WTC11 (cell line): ENCODE results near the gene TACR1. TPM values are rescaled to one million over a fixed set of nuclear protein-coding genes. Genes with fewer than 3 reads are reported as not detected.

Source experiments
- ATAC-seq: fragments of 200-7000 bp; cut with Tn5 transposase; 2 replicates; pipeline ENCODE4 v1.10.0; 2021; ENCODE audit warnings: mild to moderate bottlenecking, moderate library complexity
- CTCF ChIA-PET: fragments of 300-600 bp; sonication (Branson Sonifier 250); formaldehyde crosslinking; loops from one replicate; lab custom pipeline; 2021; ENCODE audit warnings: antibody characterized with exemption; lab: Charles Lee
- POLR2A ChIA-PET: fragments of 350-600 bp; sonication (Branson Sonifier 250); formaldehyde crosslinking; loops from one replicate; lab custom pipeline; 2021; ENCODE audit warnings: antibody characterized with exemption; lab: Charles Lee
- DNase-seq: peaks from one replicate; pipeline ENCODE4 v3.0.0; 2021; ENCODE audit warnings: low spot score
- H3K27ac Mint-ChIP-seq: 2 replicates; pipeline ENCODE4 v1.8.0; 2021; ENCODE audit warnings: mixed read lengths
- H3K27me3 Mint-ChIP-seq: 2 replicates; pipeline ENCODE4 v1.8.0; 2021; ENCODE audit warnings: low read depth, mild to moderate bottlenecking, moderate library complexity, mixed read lengths
- H3K36me3 Mint-ChIP-seq: 2 replicates; pipeline ENCODE4 v1.8.0; 2021; ENCODE audit warnings: mixed read lengths
- H3K4me1 Mint-ChIP-seq: 2 replicates; pipeline ENCODE4 v1.8.0; 2022; ENCODE audit warnings: mixed read lengths
- H3K4me3 Mint-ChIP-seq: 2 replicates; pipeline ENCODE4 v1.8.0; 2021; ENCODE audit warnings: mild to moderate bottlenecking, moderate library complexity, mixed read lengths
- H3K9me3 Mint-ChIP-seq: 2 replicates; pipeline ENCODE4 v1.8.0; 2021; ENCODE audit warnings: mixed read lengths
- AFF4 ChIP-seq: sonication (generic); formaldehyde crosslinking; IDR thresholded peaks from 2 replicates; pipeline ENCODE4 v1.8.1; 2023; ENCODE audit warnings: mild to moderate bottlenecking, missing genetic modification reagents, borderline replicate concordance
- ARID4B ChIP-seq: sonication (generic); formaldehyde crosslinking; IDR thresholded peaks from 2 replicates; pipeline ENCODE4 v1.8.0; 2023; ENCODE audit warnings: missing genetic modification reagents, mild to moderate bottlenecking, borderline replicate concordance
- ATF1 ChIP-seq: sonication (generic); formaldehyde crosslinking; IDR thresholded peaks from 2 replicates; pipeline ENCODE4 v1.8.1; 2023; ENCODE audit warnings: mild to moderate bottlenecking, moderate library complexity, missing genetic modification reagents
- CBFB ChIP-seq: sonication (generic); formaldehyde crosslinking; IDR thresholded peaks from 2 replicates; pipeline ENCODE4 v1.8.1; 2022; ENCODE audit warnings: mild to moderate bottlenecking, low read depth, missing genetic modification reagents
- CDX4 ChIP-seq: fragments of 250-450 bp; sonication (Bioruptor Pico); IDR thresholded peaks from 2 replicates; pipeline ENCODE4 v1.9.0; 2021; ENCODE audit warnings: moderate library complexity, mild to moderate bottlenecking, inconsistent platforms, borderline replicate concordance
- CREM ChIP-seq: sonication (generic); formaldehyde crosslinking; IDR thresholded peaks from 2 replicates; pipeline ENCODE4 v1.8.1; 2022; ENCODE audit warnings: mild to moderate bottlenecking, missing genetic modification reagents, moderate library complexity
- ESRRA ChIP-seq: sonication (generic); formaldehyde crosslinking; IDR thresholded peaks from 2 replicates; pipeline ENCODE4 v1.8.1; 2022; ENCODE audit warnings: mild to moderate bottlenecking, missing genetic modification reagents, borderline replicate concordance
- FOXJ3 ChIP-seq: sonication (generic); formaldehyde crosslinking; IDR thresholded peaks from 2 replicates; pipeline ENCODE4 v1.9.0; 2021; ENCODE audit warnings: missing genetic modification reagents, mild to moderate bottlenecking, borderline replicate concordance
- FOXK1 ChIP-seq: sonication (generic); formaldehyde crosslinking; IDR thresholded peaks from 2 replicates; pipeline ENCODE4 v1.8.0; 2022; ENCODE audit warnings: mild to moderate bottlenecking, moderate library complexity, missing genetic modification reagents
- FOXP4 ChIP-seq: sonication (generic); formaldehyde crosslinking; IDR thresholded peaks from 2 replicates; pipeline ENCODE4 v1.8.0; 2022; ENCODE audit warnings: mild to moderate bottlenecking, missing genetic modification reagents
- HMGA2 ChIP-seq: fragments of 250-450 bp; sonication (Bioruptor Pico); IDR thresholded peaks from 2 replicates; pipeline ENCODE4 v1.4.0; 2021; ENCODE audit warnings: mild to moderate bottlenecking, moderate library complexity
- JAZF1 ChIP-seq: fragments of 250-450 bp; sonication (Bioruptor Pico); IDR thresholded peaks from 2 replicates; pipeline ENCODE4 v1.9.0; 2021; ENCODE audit warnings: moderate library complexity, mild to moderate bottlenecking, inconsistent platforms
- KAT7 ChIP-seq: sonication (generic); formaldehyde crosslinking; IDR thresholded peaks from 2 replicates; pipeline ENCODE4 v1.8.1; 2023; ENCODE audit warnings: missing genetic modification reagents, mild to moderate bottlenecking, borderline replicate concordance
- NFE2L1 ChIP-seq: sonication (generic); formaldehyde crosslinking; IDR thresholded peaks from 2 replicates; pipeline ENCODE4 v1.8.1; 2023; ENCODE audit warnings: missing genetic modification reagents
- NR1H2 ChIP-seq: sonication (generic); formaldehyde crosslinking; IDR thresholded peaks from 2 replicates; pipeline ENCODE4 v1.9.0; 2021; ENCODE audit warnings: mild to moderate bottlenecking, moderate library complexity, missing genetic modification reagents
- NR2C2 ChIP-seq: sonication (generic); formaldehyde crosslinking; IDR thresholded peaks from 2 replicates; pipeline ENCODE4 v1.8.0; 2022; ENCODE audit warnings: mild to moderate bottlenecking, missing genetic modification reagents
- RELA ChIP-seq: sonication (generic); formaldehyde crosslinking; IDR thresholded peaks from 2 replicates; pipeline ENCODE4 v1.8.1; 2022; ENCODE audit warnings: missing genetic modification reagents, mild to moderate bottlenecking, borderline replicate concordance
- RORB ChIP-seq: fragments of 250-450 bp; sonication (Bioruptor Pico); IDR thresholded peaks from 2 replicates; pipeline ENCODE4 v1.9.0; 2021; ENCODE audit warnings: mild to moderate bottlenecking
- SMAD3 ChIP-seq: sonication (generic); formaldehyde crosslinking; IDR thresholded peaks from 2 replicates; pipeline ENCODE4 v1.8.0; 2022; ENCODE audit warnings: missing genetic modification reagents, mild to moderate bottlenecking, borderline replicate concordance
- TP53 ChIP-seq: sonication (generic); formaldehyde crosslinking; IDR thresholded peaks from 2 replicates; pipeline ENCODE4 v1.8.1; 2023; ENCODE audit warnings: mild to moderate bottlenecking, missing genetic modification reagents
- USF1 ChIP-seq: sonication (generic); formaldehyde crosslinking; IDR thresholded peaks from 2 replicates; pipeline ENCODE4 v1.8.0; 2022; ENCODE audit warnings: mild to moderate bottlenecking, missing genetic modification reagents
- USF2 ChIP-seq: sonication (generic); formaldehyde crosslinking; IDR thresholded peaks from 2 replicates; pipeline ENCODE4 v1.8.1; 2023; ENCODE audit warnings: mild to moderate bottlenecking, missing genetic modification reagents, moderate library complexity
- ZNF396 ChIP-seq: fragments of 250-450 bp; sonication (Bioruptor Pico); IDR thresholded peaks from 2 replicates; pipeline ENCODE4 v1.8.0; 2021; ENCODE audit warnings: mild to moderate bottlenecking, moderate library complexity, borderline replicate concordance
- total RNA-seq: library from RNA; stranded (reverse); gene quantifications from 3 replicates; pipeline ENCODE4 v1.2.3, GENCODE V29; 2021

TACR1 gene
- total RNA-seq, 1 experiment from 2014 or later, result 0.13 TPM

GRCh38 chr2:75135776-75136400 lies 63.4 kb downstream of the TACR1 start:
- no peak overlapping the region for H3K27ac Mint-ChIP-seq
- H3K27me3 Mint-ChIP-seq, result no peaks in the 10 kb centered on the region
- H3K9me3 Mint-ChIP-seq, result no peaks in the 10 kb centered on the region
- ATAC-seq (no peak), DNase-seq (no peak)
- CTCF ChIA-PET, result no interaction called here
- H3K36me3 Mint-ChIP-seq, result no peaks in the 10 kb centered on the region
- POLR2A ChIA-PET, result no interaction called here
- peaks cover 21% of the 10 kb centered on the region for H3K4me1 Mint-ChIP-seq
- H3K4me3 Mint-ChIP-seq, result no peak overlapping the region
- TF ChIP-seq JAZF1 (CRISPR knock-in tag) (no peak), SMAD3 (no peak), CREM (CRISPR knock-in tag) (no peak), ZNF396 (CRISPR knock-in tag) (no peak), ATF1 (CRISPR knock-in tag) (no peak), KAT7 (CRISPR knock-in tag) (no peak), FOXJ3 (CRISPR knock-in tag) (no peak), NFE2L1 (no peak), TP53 (CRISPR knock-in tag) (no peak), FOXP4 (CRISPR knock-in tag) (no peak), USF2 (CRISPR knock-in tag) (no peak), HMGA2 (no peak), NR2C2 (no peak)

GRCh38 chr2:75134860-75135259 lies 64.5 kb downstream of the TACR1 start:
- Mint-ChIP-seq H3K4me1 (peaks cover 29% of the 10 kb centered on the region), H3K27ac (no peak overlapping the region), H3K9me3 (peaks cover 3% of the 10 kb centered on the region; the same call in 1 of the 2 replicates), H3K36me3 (no peaks in the 10 kb centered on the region), H3K27me3 (no peaks in the 10 kb centered on the region), H3K4me3 (no peak overlapping the region)
- POLR2A ChIA-PET, result no interaction called here
- CTCF ChIA-PET, result no interaction called here
- DNase-seq, result no peak
- ATAC-seq, result no peak
- no peak for TF ChIP-seq HMGA2
- TF ChIP-seq ESRRA (CRISPR knock-in tag), result no peak
- TF ChIP-seq CBFB (CRISPR knock-in tag), result no peak
- TF ChIP-seq FOXK1 (CRISPR knock-in tag), result no peak
- no peak for TF ChIP-seq RORB (CRISPR knock-in tag)
- TF ChIP-seq USF1 (CRISPR knock-in tag), result no peak
- TF ChIP-seq CREM (CRISPR knock-in tag), result no peak
- TF ChIP-seq NR1H2 (CRISPR knock-in tag), result no peak
- no peak for TF ChIP-seq RELA (CRISPR knock-in tag)
- no peak for TF ChIP-seq AFF4 (CRISPR knock-in tag)
- no peak for TF ChIP-seq ARID4B (CRISPR knock-in tag)
- no peak for TF ChIP-seq KAT7 (CRISPR knock-in tag)
- no peak for TF ChIP-seq CDX4 (CRISPR knock-in tag)
- no peak for TF ChIP-seq NFE2L1
